Activated CD4-positive, alpha-beta T cell treated with anti-CD3 and anti-CD28 coated beads for 36 hours (primary cell): Measurements from ENCODE around the gene ARL5C. TPM values are rescaled to one million over a fixed set of nuclear protein-coding genes. Genes with fewer than 3 reads are reported as not detected.

Experiments
- ATAC-seq: fragments of 200-7000 bp; cut with Tn5 transposase; one replicate; pipeline ENCODE4 v1.10.0; 2021; ENCODE audit warnings: mild to moderate bottlenecking, moderate library complexity
- CTCF ChIA-PET: fragments of 350-600 bp; sonication (Branson Sonifier 250); formaldehyde crosslinking; loops from one replicate; lab custom pipeline; 2021; ENCODE audit warnings: antibody characterized with exemption; lab: Charles Lee
- POLR2A ChIA-PET: fragments of 350-600 bp; sonication (Branson Sonifier 250); formaldehyde crosslinking; loops from one replicate; lab custom pipeline; 2021; ENCODE audit warnings: antibody characterized with exemption, inconsistent platforms; lab: Charles Lee
- DNase-seq: peaks from one replicate; pipeline ENCODE4 v3.0.0-alpha.2; 2020
- H3K27ac Mint-ChIP-seq: one replicate; pipeline ENCODE4 v1.8.0; 2021; ENCODE audit warnings: mixed read lengths
- H3K27me3 Mint-ChIP-seq: one replicate; pipeline ENCODE4 v1.8.0; 2021; ENCODE audit warnings: mixed read lengths
- H3K36me3 Mint-ChIP-seq: one replicate; pipeline ENCODE4 v1.8.0; 2021; ENCODE audit warnings: low read depth, mixed read lengths
- H3K4me1 Mint-ChIP-seq: one replicate; pipeline ENCODE4 v1.8.0; 2021; ENCODE audit warnings: mixed read lengths
- H3K4me3 Mint-ChIP-seq: one replicate; pipeline ENCODE4 v1.8.0; 2021; ENCODE audit warnings: mild to moderate bottlenecking, moderate library complexity, mixed read lengths
- H3K9me3 Mint-ChIP-seq: one replicate; pipeline ENCODE4 v1.8.0; 2021; ENCODE audit warnings: low read depth, mixed read lengths
- intact Hi-C, 2 experiments: fragments of 100-400 bp; cut with DNase I in 1 of 2; cut with micrococcal nuclease in 1 of 2; formaldehyde crosslinking; loops; one replicate each; pipeline versions ENCODE4 v1.14.2 to v1.15.1; 2022 to 2024; cut with DNase I, micrococcal nuclease
- total RNA-seq, 2 experiments: library from RNA; stranded (reverse); gene quantifications; one replicate each; pipeline ENCODE4 v1.2.3, GENCODE V29; 2021

Gene ARL5C
- total RNA-seq, 2 experiments from 2014 or later: not detected

DNA sequence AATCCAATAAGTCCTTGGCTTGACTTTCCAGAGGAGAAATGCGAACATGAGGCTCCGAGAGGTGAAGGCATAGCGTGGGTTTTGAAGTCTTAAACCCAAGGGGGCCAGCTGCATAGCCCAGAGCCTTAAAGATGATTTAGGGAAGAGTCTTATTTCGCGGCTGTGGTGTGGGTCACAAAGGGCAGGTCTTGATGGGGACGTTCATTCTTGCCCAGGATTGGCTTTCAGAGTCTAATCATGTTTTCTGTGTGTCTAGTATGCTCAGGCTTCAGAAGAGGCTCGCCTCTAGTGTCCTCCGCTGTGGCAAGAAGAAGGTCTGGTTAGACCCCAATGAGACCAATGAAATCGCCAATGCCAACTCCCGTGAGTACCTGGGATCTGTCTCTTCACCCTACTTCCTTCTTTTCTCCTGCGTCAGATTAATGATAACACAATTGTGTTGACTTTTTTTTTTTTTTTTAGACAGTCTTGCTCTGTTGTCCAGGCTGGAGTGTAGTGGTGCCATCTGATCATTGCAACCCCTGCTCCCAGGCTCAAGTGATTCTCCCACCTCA lies 35.1 kb upstream of the ARL5C start:
- CTCF ChIA-PET: interaction anchor here (0.8 to 1.7 kb wide), 3 partner anchors 41 to 218 kb away, joined by 3 to 4 read pairs (median 4); no protein-coding TSS in a partner anchor

DNA sequence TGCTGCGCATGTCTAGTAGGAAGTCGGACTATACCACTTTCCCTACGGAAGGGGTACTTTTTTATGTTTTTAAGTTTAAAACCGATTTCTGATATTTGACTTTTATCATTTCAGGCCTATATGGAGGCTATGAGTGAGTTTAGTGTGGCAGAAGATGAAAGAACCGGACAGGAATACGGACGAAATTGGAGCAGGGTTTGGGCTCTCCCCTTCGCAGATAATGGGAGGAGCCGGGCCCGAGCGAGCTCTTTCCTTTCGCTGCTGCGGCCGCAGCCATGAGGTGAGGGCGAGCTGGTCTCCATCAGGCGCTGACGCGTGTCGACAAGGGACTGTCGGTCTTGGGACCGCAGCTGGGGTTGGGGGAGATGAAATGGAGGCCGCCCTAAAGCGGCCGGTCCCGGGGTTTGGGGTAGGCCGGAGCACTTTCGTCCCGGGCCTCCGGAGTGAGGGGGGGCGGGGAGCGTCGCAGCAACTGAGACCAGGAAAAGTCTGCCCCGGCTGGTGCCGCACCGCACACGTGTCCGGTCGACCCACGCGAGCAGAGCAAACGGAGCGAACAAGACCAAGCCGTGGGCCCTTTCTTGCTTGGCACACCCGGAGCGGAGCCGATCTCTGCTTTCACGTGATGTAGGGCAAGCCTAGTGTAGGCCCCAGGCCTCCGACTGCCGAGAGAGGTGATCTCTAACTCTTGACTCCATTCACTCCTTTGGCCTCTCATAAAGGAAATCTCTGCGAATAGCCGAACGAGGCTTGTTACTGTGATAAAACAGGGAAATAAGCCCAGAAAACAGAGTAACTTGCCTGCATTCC lies 34.3 kb upstream of the ARL5C start, which contains the start of gene RPL19:
Gene RPL19 (plus strand): TSS at position 214 of the 810 bp plus-strand sequence. CDS start 62 bp downstream, at position 276.
- no peaks in the 10 kb centered on the region for H3K27me3 Mint-ChIP-seq
- H3K36me3 Mint-ChIP-seq: peaks cover 53% of the 10 kb centered on the region
- ATAC-seq (peak; percentile 70), DNase-seq (peak; percentile 88)
- peak within 1 kb of the TSS; percentile 98 for H3K4me3 Mint-ChIP-seq
- ChIA-PET POLR2A (interaction anchor here (0.6 to 1.2 kb wide), 8 partner anchors 8 to 106 kb away, joined by 3 to 6 read pairs (median 4); no protein-coding TSS in a partner anchor), CTCF (interaction anchor here (0.6 to 4.2 kb wide), 20 partner anchors 9 to 970 kb away, joined by 3 to 22 read pairs (median 4); partner anchors contain the start of gene PLXDC1)
- H3K9me3 Mint-ChIP-seq: no peaks in the 10 kb centered on the region
- peaks cover 51% of the 10 kb centered on the region for H3K4me1 Mint-ChIP-seq
- intact Hi-C loops: loop anchor here (1.0 to 10.0 kb wide), 7 partner anchors 46 to 499 kb away; partner anchors contain the start of genes CDK12 (in 2 of the 2), PPP1R1B (in 1 of the 2) and RPL23 (in 1 of the 2)
- H3K27ac Mint-ChIP-seq: peak within 1 kb of the TSS; percentile 100

More for the DNA sequence above, 35.1 kb upstream of the ARL5C start:
- Mint-ChIP-seq H3K9me3 (no peaks in the 10 kb centered on the region), H3K36me3 (peaks cover 53% of the 10 kb centered on the region), H3K27me3 (no peaks in the 10 kb centered on the region), H3K4me3 (peak overlapping the region; percentile 98), H3K27ac (peak overlapping the region; percentile 100), H3K4me1 (peaks cover 51% of the 10 kb centered on the region)
- intact Hi-C loops: loop anchor here (1.0 to 10.0 kb wide), 7 partner anchors 47 to 500 kb away; partner anchors contain the start of genes CDK12 (in 2 of the 2), PPP1R1B (in 1 of the 2) and RPL23 (in 1 of the 2)
- POLR2A ChIA-PET: no interaction called here
- no peak for DNase-seq
- no peak for ATAC-seq

DNA sequence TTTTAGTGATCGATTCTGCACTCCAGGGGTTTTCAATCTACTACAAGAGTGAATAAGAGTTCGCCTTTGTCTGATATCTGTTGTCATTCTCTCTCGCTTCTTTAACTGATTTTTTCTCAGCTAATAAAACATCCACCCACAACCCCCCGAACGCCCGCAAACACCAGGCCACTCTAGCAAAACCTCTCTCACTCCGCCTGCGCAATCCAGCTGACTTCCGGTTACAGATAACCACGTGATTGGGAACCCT lies 33.8 kb upstream of the ARL5C start:
- peak; percentile 95 for DNase-seq
- ChIA-PET POLR2A (interaction anchor here (0.6 to 1.2 kb wide), 8 partner anchors 9 to 105 kb away, joined by 3 to 6 read pairs (median 4); no protein-coding TSS in a partner anchor), CTCF (interaction anchor here (0.6 to 4.2 kb wide), 18 partner anchors 10 to 970 kb away, joined by 3 to 22 read pairs (median 5); partner anchors contain the start of gene PLXDC1)
- no peaks in the 10 kb centered on the region for H3K9me3 Mint-ChIP-seq
- H3K4me3 Mint-ChIP-seq: peak overlapping the region; percentile 98
- H3K4me1 Mint-ChIP-seq: peaks cover 51% of the 10 kb centered on the region
- intact Hi-C loops: loop anchor here (1.0 to 10.0 kb wide), 10 partner anchors 35 to 498 kb away; partner anchors contain the start of genes CDK12 (in 2 of the 2), LASP1 (in 1 of the 2), PLXDC1 (in 1 of the 2) and PPP1R1B (in 1 of the 2)
- H3K27me3 Mint-ChIP-seq: no peaks in the 10 kb centered on the region
- peak overlapping the region; percentile 100 for H3K27ac Mint-ChIP-seq
- peak; percentile 69 for ATAC-seq
- H3K36me3 Mint-ChIP-seq: peaks cover 48% of the 10 kb centered on the region

DNA sequence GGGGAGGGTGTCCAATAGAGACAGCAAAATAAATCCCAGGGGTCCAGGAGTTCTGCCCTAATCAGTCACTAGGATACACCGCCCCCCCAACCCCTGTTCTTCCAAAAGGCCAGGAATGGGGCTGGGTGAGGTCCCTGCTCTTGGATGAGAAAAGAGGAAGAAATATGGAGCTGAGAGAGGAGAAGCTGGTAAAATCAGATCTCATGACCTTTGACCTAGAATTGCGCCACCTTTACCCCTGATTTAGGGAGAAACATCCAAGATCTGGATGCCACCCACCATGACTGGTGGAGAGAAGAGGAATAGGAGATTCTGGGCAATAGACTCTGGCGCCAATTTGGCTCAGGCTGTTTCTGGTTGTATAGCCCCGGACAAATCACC lies 32.2 kb upstream of the ARL5C start:
- peak overlapping the region; percentile 98 for H3K4me3 Mint-ChIP-seq
- intact Hi-C loops: loop anchor here (2.0 to 5.0 kb wide), 3 partner anchors 33 to 326 kb away; partner anchors contain the start of genes LASP1 (in 1 of the 2) and PLXDC1 (in 1 of the 2)
- CTCF ChIA-PET: interaction anchor here (0.7 to 4.2 kb wide), 3 partner anchors 34 to 44 kb away, joined by 3 to 22 read pairs (median 5); no protein-coding TSS in a partner anchor
- POLR2A ChIA-PET: no interaction called here
- peak overlapping the region; percentile 100 for H3K27ac Mint-ChIP-seq
- H3K27me3 Mint-ChIP-seq: no peaks in the 10 kb centered on the region
- no peak for DNase-seq
- H3K4me1 Mint-ChIP-seq: peaks cover 41% of the 10 kb centered on the region
- no peaks in the 10 kb centered on the region for H3K9me3 Mint-ChIP-seq
- no peak for ATAC-seq
- H3K36me3 Mint-ChIP-seq: peaks cover 33% of the 10 kb centered on the region

DNA sequence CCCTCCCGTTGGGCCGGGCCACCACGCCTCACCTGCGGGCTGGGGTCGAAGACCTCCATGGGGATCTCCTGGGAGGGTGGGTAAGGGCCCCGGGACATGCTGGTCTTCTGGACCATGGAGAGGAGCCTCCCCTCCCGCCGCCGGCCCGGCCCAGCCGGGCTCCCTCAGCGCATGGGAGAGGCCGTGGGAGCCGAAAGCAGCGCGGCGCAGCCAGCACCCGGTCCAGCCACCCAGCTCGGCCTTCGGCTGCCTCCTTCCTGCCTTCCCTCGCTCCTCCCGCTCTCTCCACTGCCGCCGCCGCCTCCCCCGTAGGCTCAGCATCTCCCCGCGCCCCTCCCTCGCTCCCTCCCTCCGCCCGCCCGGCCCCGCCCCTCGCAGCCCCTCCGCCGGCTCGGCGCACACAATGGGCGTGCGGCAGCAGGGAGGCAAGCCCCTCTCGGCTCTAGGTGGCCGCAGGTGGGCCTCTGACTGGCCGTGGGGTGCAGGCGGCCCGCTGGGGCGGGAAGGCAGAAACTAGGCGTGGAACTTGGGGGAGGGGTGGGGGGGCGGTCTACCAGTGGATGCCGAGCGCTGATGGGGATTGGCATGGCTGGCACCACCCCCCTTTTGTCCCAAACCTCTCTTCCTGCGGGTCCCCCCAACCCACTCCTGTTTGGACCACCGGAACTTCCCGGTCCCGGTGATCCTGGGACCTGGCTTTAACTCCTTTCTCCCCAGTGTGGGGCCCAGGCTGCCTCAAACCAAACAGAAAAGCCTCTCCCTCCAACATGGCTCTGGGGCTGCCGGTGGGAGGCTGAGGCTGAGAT lies 31.6 kb upstream of the ARL5C start, which contains the start of gene CACNB1:
Gene CACNB1 (minus strand): TSS at position 290 of the 806 bp plus-strand sequence. CDS start 174 bp downstream, at position 116.
- H3K4me3 Mint-ChIP-seq: peak within 1 kb of the TSS; percentile 98
- H3K27me3 Mint-ChIP-seq: no peaks in the 10 kb centered on the region
- H3K27ac Mint-ChIP-seq: peak within 1 kb of the TSS; percentile 100
- H3K4me1 Mint-ChIP-seq: peaks cover 37% of the 10 kb centered on the region
- peak; percentile 86 for DNase-seq
- H3K9me3 Mint-ChIP-seq: no peaks in the 10 kb centered on the region
- peaks cover 29% of the 10 kb centered on the region for H3K36me3 Mint-ChIP-seq
- ATAC-seq: peak; percentile 67
- POLR2A ChIA-PET: interaction anchor here (0.6 kb wide), 1 partner anchor 33 kb away, joined by 3 read pairs; no protein-coding TSS in a partner anchor
- intact Hi-C loops: loop anchor here (1.0 to 5.0 kb wide), 5 partner anchors 33 to 398 kb away; partner anchors contain the start of genes LASP1 (in 1 of the 2), PIP4K2B (in 1 of the 2) and PLXDC1 (in 1 of the 2)
- CTCF ChIA-PET: interaction anchor here (1.3 to 4.2 kb wide), 2 partner anchors 34 to 44 kb away, joined by 5 to 22 read pairs; no protein-coding TSS in a partner anchor

DNA sequence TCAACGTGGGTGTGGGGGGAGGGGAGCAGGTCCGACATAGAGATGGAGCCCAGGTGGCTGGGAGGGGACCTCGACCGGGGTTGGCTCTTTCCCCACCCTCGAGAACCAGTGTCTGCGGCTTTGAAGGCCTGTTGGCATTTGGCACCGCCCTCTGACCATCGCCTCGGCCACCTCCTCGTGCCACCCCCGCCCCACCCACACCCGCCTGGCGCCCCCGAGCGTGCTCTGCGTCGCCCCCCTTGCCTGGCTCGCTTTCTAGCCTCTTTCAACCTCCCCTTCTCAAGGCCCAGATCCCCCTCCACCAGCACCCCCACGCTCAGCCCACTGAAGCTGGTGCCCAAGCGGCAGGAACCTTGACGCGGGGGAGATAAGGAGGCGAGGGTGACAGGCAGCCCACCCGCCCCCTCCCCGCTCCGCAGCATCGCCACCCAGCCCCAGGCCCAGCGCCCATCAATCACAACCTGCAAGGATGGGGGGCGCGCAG lies 30.9 kb upstream of the ARL5C start:
- Mint-ChIP-seq H3K4me3 (peak overlapping the region; percentile 98), H3K4me1 (peaks cover 30% of the 10 kb centered on the region), H3K9me3 (no peaks in the 10 kb centered on the region), H3K27me3 (no peaks in the 10 kb centered on the region), H3K27ac (peak overlapping the region; percentile 37), H3K36me3 (peaks cover 26% of the 10 kb centered on the region)
- DNase-seq (peak; percentile 30), ATAC-seq (no peak)
- ChIA-PET CTCF (interaction anchor here (1.0 to 4.2 kb wide), 4 partner anchors 22 to 39 kb away, joined by 3 to 22 read pairs (median 8); no protein-coding TSS in a partner anchor), POLR2A (interaction anchor here (0.6 kb wide), 1 partner anchor 32 kb away, joined by 3 read pairs; no protein-coding TSS in a partner anchor)
- intact Hi-C loops: loop anchor here (1.0 to 5.0 kb wide), 4 partner anchors 45 to 398 kb away; partner anchors contain the start of genes LASP1 (in 1 of the 2), PIP4K2B (in 1 of the 2) and PLXDC1 (in 1 of the 2)

DNA sequence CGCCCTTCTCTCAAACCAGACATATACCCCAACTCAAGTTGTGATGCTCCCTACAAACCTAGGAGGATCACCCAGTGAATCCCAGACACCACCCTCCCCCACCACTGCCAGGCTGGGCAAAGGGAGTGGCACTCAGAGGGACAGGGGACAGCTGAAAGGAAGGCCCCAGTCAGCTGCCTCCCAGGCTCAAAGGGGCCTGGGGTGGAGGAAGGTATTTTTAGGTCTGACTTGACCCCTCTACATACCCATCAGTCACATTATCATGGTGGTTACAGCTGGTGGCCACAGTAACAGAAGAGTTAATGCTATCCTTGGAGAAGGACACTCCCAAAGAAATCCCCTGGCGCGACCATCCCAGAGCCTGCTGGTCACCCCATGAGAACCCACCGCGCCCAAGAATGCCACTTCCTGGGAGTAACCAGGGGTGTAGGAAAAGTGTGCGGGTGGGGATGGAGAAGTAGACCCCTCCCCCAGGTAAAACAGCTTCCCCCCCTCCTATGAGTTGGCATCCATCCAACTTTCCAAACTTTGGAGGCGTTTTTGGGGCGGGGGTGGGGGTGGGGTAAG lies 30.4 kb upstream of the ARL5C start:
- peak overlapping the region; percentile 63 for H3K27ac Mint-ChIP-seq
- peak overlapping the region; percentile 98 for H3K4me3 Mint-ChIP-seq
- H3K9me3 Mint-ChIP-seq: no peaks in the 10 kb centered on the region
- peaks cover 27% of the 10 kb centered on the region for H3K4me1 Mint-ChIP-seq
- ChIA-PET CTCF (interaction anchor here (0.6 to 4.2 kb wide), 8 partner anchors 10 to 974 kb away, joined by 3 to 22 read pairs (median 4); no protein-coding TSS in a partner anchor), POLR2A (no interaction called here)
- peaks cover 20% of the 10 kb centered on the region for H3K36me3 Mint-ChIP-seq
- DNase-seq (no peak), ATAC-seq (no peak)
- intact Hi-C loops: loop anchor here (2.0 to 5.0 kb wide), 3 partner anchors 44 to 324 kb away; partner anchors contain the start of genes LASP1 (in 1 of the 2) and PLXDC1 (in 1 of the 2)
- H3K27me3 Mint-ChIP-seq: no peaks in the 10 kb centered on the region

DNA sequence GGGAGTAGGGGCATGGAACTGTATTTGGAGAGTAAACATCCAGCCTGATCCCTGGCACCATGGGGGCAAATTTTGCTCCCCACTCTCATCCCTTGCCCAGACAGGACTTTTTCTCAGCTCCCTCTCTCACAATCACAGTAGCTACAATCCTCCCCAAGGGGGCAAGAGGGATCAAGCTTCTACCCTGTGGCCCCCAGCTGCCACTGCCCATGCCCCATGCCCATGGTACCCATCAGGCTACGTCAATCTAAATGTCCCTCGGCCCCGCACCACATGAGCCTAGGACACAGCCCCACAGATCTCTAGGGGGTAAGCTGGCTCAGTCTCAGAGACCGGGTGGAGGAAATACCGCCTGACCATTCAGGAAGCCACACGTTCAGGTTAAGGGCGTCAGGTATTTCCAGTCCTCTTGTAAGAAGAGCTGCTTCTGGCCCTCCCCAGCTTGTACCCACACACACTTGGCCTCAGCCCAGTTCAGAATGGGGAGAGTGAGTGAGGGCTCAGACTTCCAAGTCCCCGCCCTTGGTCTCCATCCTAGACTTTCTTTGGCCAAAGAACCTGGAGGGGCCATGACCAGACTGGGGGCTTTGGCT lies 29.7 kb upstream of the ARL5C start:
- H3K27me3 Mint-ChIP-seq: no peaks in the 10 kb centered on the region
- peaks cover 24% of the 10 kb centered on the region for H3K4me1 Mint-ChIP-seq
- intact Hi-C loops: loop anchor here (2.0 to 5.0 kb wide), 3 partner anchors 43 to 323 kb away; partner anchors contain the start of genes LASP1 (in 1 of the 2) and PLXDC1 (in 1 of the 2)
- ATAC-seq (no peak), DNase-seq (no peak)
- peak overlapping the region; percentile 98 for H3K4me3 Mint-ChIP-seq
- H3K36me3 Mint-ChIP-seq: peaks cover 14% of the 10 kb centered on the region
- no peak overlapping the region for H3K27ac Mint-ChIP-seq
- CTCF ChIA-PET: interaction anchor here (0.5 to 2.0 kb wide), 8 partner anchors 11 to 975 kb away, joined by 3 to 10 read pairs (median 3); no protein-coding TSS in a partner anchor
- no peaks in the 10 kb centered on the region for H3K9me3 Mint-ChIP-seq
- POLR2A ChIA-PET: interaction anchor here (1.0 kb wide), 1 partner anchor 24 kb away, joined by 3 read pairs; no protein-coding TSS in a partner anchor

DNA sequence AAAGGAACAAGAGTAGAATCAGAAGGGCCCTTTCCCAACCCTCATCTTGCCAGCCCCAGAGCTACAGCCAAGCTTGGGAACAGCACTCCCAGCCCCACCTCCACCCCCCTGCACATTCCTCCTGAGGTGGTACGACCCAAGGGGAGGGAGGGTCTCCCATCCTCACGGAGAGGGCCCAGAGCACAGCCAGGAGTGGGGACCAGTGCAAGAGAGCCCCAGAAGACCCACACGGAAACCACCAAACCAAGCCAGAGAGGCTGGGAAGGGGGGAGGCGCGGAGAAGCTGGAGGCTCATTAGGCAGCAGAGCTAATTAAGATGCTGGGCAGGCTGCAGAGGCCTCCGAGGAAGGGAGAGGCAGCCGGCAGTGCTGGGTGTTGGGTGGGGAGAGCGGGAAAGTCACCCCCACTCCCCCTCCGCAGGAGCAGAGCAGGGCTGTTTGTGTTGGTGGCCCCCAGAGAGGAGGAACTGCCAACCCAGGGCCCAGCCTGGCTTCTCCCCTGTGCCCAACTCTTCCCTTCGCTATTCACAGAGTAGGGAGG lies 29.1 kb upstream of the ARL5C start:
- no peak overlapping the region for H3K27ac Mint-ChIP-seq
- peaks cover 8% of the 10 kb centered on the region for H3K36me3 Mint-ChIP-seq
- DNase-seq (no peak), ATAC-seq (no peak)
- H3K9me3 Mint-ChIP-seq: no peaks in the 10 kb centered on the region
- ChIA-PET POLR2A (interaction anchor here (1.0 kb wide), 1 partner anchor 23 kb away, joined by 3 read pairs; no protein-coding TSS in a partner anchor), CTCF (interaction anchor here (0.5 to 2.0 kb wide), 4 partner anchors 12 to 324 kb away, joined by 3 to 10 read pairs (median 4); no protein-coding TSS in a partner anchor)
- no peaks in the 10 kb centered on the region for H3K27me3 Mint-ChIP-seq
- intact Hi-C loops: loop anchor here (5.0 kb wide), 2 partner anchors 43 to 323 kb away; partner anchors contain the start of genes LASP1 (in 1 of the 2) and PLXDC1 (in 1 of the 2)
- peaks cover 24% of the 10 kb centered on the region for H3K4me1 Mint-ChIP-seq
- H3K4me3 Mint-ChIP-seq: no peak overlapping the region
